Jurkat, Clone E6-1 (cell line): ENCODE results near the gene LBHD2.
"Not testable (repeated sequence)": the region's sequence is repeated elsewhere in the genome, so short reads cannot be mapped to it uniquely, and the experiment has no call there.

Source experiments
- DNase-seq: peaks from one replicate; pipeline ENCODE4 v3.0.0-alpha.2; 2011; ENCODE audit warnings: low read depth, low spot score
- H3K4me3 ChIP-seq: 2 replicates; pipeline ENCODE4 v1.5.1; 2011; ENCODE audit warnings: mild to moderate bottlenecking, low read length, control low read depth, moderate library complexity

LBHD2 gene

GRCh38 chr14:103113774-103114173, 29.8 kb downstream of the LBHD2 start:
- H3K4me3 ChIP-seq = no peak overlapping the region
- no peak for DNase-seq

GRCh38 chr14:103115086-103115679, 31.2 kb downstream of the LBHD2 start:
- H3K4me3 ChIP-seq, DNase-seq: not testable (repeated sequence)

- DNase-seq = no peak
- no peak overlapping the region for H3K4me3 ChIP-seq
Measured at GRCh38 chr14:103115845-103116572, 32.0 kb downstream of the LBHD2 start.

- DNase-seq = no peak
- no peak overlapping the region for H3K4me3 ChIP-seq
Measured at GRCh38 chr14:103116636-103117035, 32.6 kb downstream of the LBHD2 start.

- DNase-seq = not testable (repeated sequence)
Measured at GRCh38 chr14:103117499-103117898, 33.5 kb downstream of the LBHD2 start.

GRCh38 chr14:103118018-103118662, 34.1 kb downstream of the LBHD2 start:
- no peak for DNase-seq
- no peak overlapping the region for H3K4me3 ChIP-seq

More at GRCh38 chr14:103117499-103117898, 33.5 kb downstream of the LBHD2 start:
- not testable (repeated sequence) for H3K4me3 ChIP-seq

GRCh38 chr14:103118663-103119404, 34.8 kb downstream of the LBHD2 start:
- no peak for DNase-seq
- no peak overlapping the region for H3K4me3 ChIP-seq

GRCh38 chr14:103119527-103119926, 35.5 kb downstream of the LBHD2 start:
- not testable (repeated sequence) for H3K4me3 ChIP-seq, DNase-seq

- no peak for DNase-seq
Measured at GRCh38 chr14:103121121-103121845, 37.3 kb downstream of the LBHD2 start.

GRCh38 chr14:103121846-103122584, 38.0 kb downstream of the LBHD2 start:
- no peak for DNase-seq

More at GRCh38 chr14:103121121-103121845, 37.3 kb downstream of the LBHD2 start:
- H3K4me3 ChIP-seq = no peak overlapping the region

GRCh38 chr14:103122585-103122946, 38.6 kb downstream of the LBHD2 start:
- no peak for DNase-seq
- H3K4me3 ChIP-seq = no peak overlapping the region

More at GRCh38 chr14:103121846-103122584, 38.0 kb downstream of the LBHD2 start:
- no peak overlapping the region for H3K4me3 ChIP-seq

GRCh38 chr14:103122947-103123633, 39.1 kb downstream of the LBHD2 start, which contains the start of gene TNFAIP2:
Gene TNFAIP2 (plus strand): TSS chr14:103123461. CDS start chr14:103126458, 2,997 bp downstream.
- DNase-seq = no peak
- H3K4me3 ChIP-seq = no peak within 1 kb of the TSS

- no peak for DNase-seq
- H3K4me3 ChIP-seq = no peak overlapping the region
Measured at GRCh38 chr14:103123634-103124500, 39.9 kb downstream of the LBHD2 start.

GRCh38 chr14:103124501-103125001, 40.5 kb downstream of the LBHD2 start:
- no peak for DNase-seq
- H3K4me3 ChIP-seq = no peak overlapping the region

GRCh38 chr14:103125098-103126070, 41.4 kb downstream of the LBHD2 start:
- no peak overlapping the region for H3K4me3 ChIP-seq
- DNase-seq = no peak
